H1 (cell line): Measurements from ENCODE around the gene CA10. TPM values are rescaled to one million over a fixed set of nuclear protein-coding genes. Genes with fewer than 3 reads are reported as not detected.

Source experiments
- CTCF ChIA-PET: fragments of 300-600 bp; sonication (Branson Sonifier 250); formaldehyde crosslinking; loops from one replicate; lab custom pipeline; 2021; ENCODE audit not compliant: partially characterized antibody; lab: Charles Lee
- POLR2A ChIA-PET: fragments of 300-600 bp; sonication (Branson Sonifier 250); formaldehyde crosslinking; loops from one replicate; lab custom pipeline; 2021; ENCODE audit warnings: inconsistent platforms; ENCODE audit not compliant: partially characterized antibody; lab: Charles Lee
- DNase-seq, 2 experiments: peaks; one replicate each; pipeline versions ENCODE4 v3.0.0 to v3.0.0-alpha.2; 2010 to 2022; ENCODE audit warnings: low spot score in 2 of 2, low read depth in 1 of 2, mixed read lengths in 1 of 2
- FAIRE-seq: peaks from 2 replicates; lab custom pipeline; 2011; peaks lifted over from hg19 to GRCh38; lab: Jason Lieb, UNC
- H2AFZ ChIP-seq: 2 replicates; pipeline ENCODE4 v1.8.1; 2012; ENCODE audit warnings: low read length, inconsistent platforms
- H2AK5ac ChIP-seq: 2 replicates; pipeline ENCODE4 v1.6.1; 2013; ENCODE audit warnings: low read depth, low read length
- H2BK120ac ChIP-seq: replicated peaks from 2 replicates; pipeline ENCODE3; 2013; ENCODE audit warnings: low read depth, low read length, inconsistent platforms
- H2BK12ac ChIP-seq: 2 replicates; pipeline ENCODE4 v1.6.1; 2013; ENCODE audit warnings: low read depth, low read length
- H2BK15ac ChIP-seq: 2 replicates; pipeline ENCODE4 v1.6.1; 2013; ENCODE audit warnings: low read length
- H2BK20ac ChIP-seq: 2 replicates; pipeline ENCODE4 v1.6.1; 2013; ENCODE audit warnings: low read length
- H2BK5ac ChIP-seq: 2 replicates; pipeline ENCODE4 v1.6.1; 2013; ENCODE audit warnings: low read depth, low read length
- H3K14ac ChIP-seq: 2 replicates; pipeline ENCODE4 v1.6.1; 2013; ENCODE audit warnings: inconsistent platforms; ENCODE audit not compliant: insufficient read length
- H3K18ac ChIP-seq: 2 replicates; pipeline ENCODE4 v1.6.1; 2013; ENCODE audit warnings: low read length; ENCODE audit errors: extremely low read depth
- H3K23ac ChIP-seq: 2 replicates; pipeline ENCODE4 v1.6.1; 2013; ENCODE audit warnings: inconsistent platforms; ENCODE audit not compliant: insufficient read length
- H3K23me2 ChIP-seq: 2 replicates; pipeline ENCODE4 v1.6.1; 2013; ENCODE audit warnings: low read depth, low read length
- H3K27ac ChIP-seq: 2 replicates; pipeline ENCODE4 v1.6.1; 2011; ENCODE audit warnings: low read depth, low read length, inconsistent platforms
- H3K27me3 ChIP-seq, 4 experiments: replicated peaks in 1 of 4; 1 replicate in 1 of 4; 2 replicates in 3 of 4; pipeline versions ENCODE4 v1.6.1 to v1.8.1; 2011 to 2013; ENCODE audit warnings: low read length in 3 of 4, mild to moderate bottlenecking in 3 of 4, inconsistent platforms in 2 of 4, mixed read lengths in 2 of 4, moderate library complexity in 1 of 4; ENCODE audit not compliant: control insufficient read depth in 3 of 4, insufficient read depth in 3 of 4; ENCODE audit errors: extremely low read depth in 1 of 4
- H3K36me3 ChIP-seq, 4 experiments: 2 replicates each; pipeline versions ENCODE4 v1.6.1 to v1.8.1; 2011 to 2013; ENCODE audit warnings: mild to moderate bottlenecking in 4 of 4, low read length in 3 of 4, moderate library complexity in 2 of 4, control low read depth in 1 of 4, inconsistent platforms in 1 of 4; ENCODE audit not compliant: insufficient read depth in 4 of 4, control insufficient read depth in 2 of 4
- H3K4ac ChIP-seq: replicated peaks from 2 replicates; pipeline ENCODE3; 2013; ENCODE audit warnings: low read length, low read depth, mixed read lengths, inconsistent platforms; ENCODE audit not compliant: insufficient read length
- H3K4me1 ChIP-seq, 4 experiments: replicated peaks in 1 of 4; 1 replicate in 1 of 4; 2 replicates in 3 of 4; pipeline versions ENCODE4 v1.6.1 to v1.8.1; 2011 to 2013; ENCODE audit warnings: low read length in 3 of 4, inconsistent platforms in 2 of 4, mixed read lengths in 1 of 4; ENCODE audit not compliant: insufficient read depth in 4 of 4, control insufficient read depth in 3 of 4
- H3K4me2 ChIP-seq, 2 experiments: 2 replicates each; pipeline versions ENCODE4 v1.6.1 to v1.8.1; 2011 to 2013; ENCODE audit warnings: low read depth in 2 of 2, low read length in 2 of 2, control low read depth in 1 of 2, inconsistent platforms in 1 of 2, mild to moderate bottlenecking in 1 of 2; ENCODE audit not compliant: insufficient read depth in 1 of 2
- H3K4me3 ChIP-seq, 4 experiments: fragments of 200-600, 300-600 bp in 1 of 4; sonication (generic), shearing (Covaris generic), sonication (Bioruptor Twin) in 1 of 4; 2 replicates each; pipeline versions ENCODE4 v1.5.1 to v1.8.1; 2011 to 2016; ENCODE audit warnings: low read length in 4 of 4, low read depth in 3 of 4, control low read depth in 2 of 4, inconsistent platforms in 2 of 4, mild to moderate bottlenecking in 2 of 4, mixed read lengths in 1 of 4, moderate library complexity in 1 of 4; ENCODE audit not compliant: insufficient read depth in 2 of 4; ENCODE audit errors: extremely low read depth in 1 of 4
- H3K56ac ChIP-seq: replicated peaks from 2 replicates; pipeline ENCODE3; 2013; ENCODE audit warnings: low read depth, mild to moderate bottlenecking, mixed read lengths, low read length, inconsistent platforms; ENCODE audit not compliant: insufficient read length
- H3K79me1 ChIP-seq: 2 replicates; pipeline ENCODE4 v1.6.1; 2013; ENCODE audit warnings: low read depth, low read length, control low read depth
- H3K79me2 ChIP-seq, 2 experiments: 2 replicates each; pipeline versions ENCODE4 v1.6.1 to v1.8.1; 2012 to 2013; ENCODE audit warnings: low read length in 2 of 2, mild to moderate bottlenecking in 2 of 2, inconsistent platforms in 1 of 2; ENCODE audit not compliant: insufficient read depth in 2 of 2, control insufficient read depth in 1 of 2
- H3K9ac ChIP-seq, 4 experiments: replicated peaks in 1 of 4; 1 replicate in 1 of 4; 2 replicates in 3 of 4; pipeline versions ENCODE4 v1.6.1 to v1.8.1; 2011 to 2013; ENCODE audit warnings: low read depth in 3 of 4, low read length in 3 of 4, control low read depth in 2 of 4, mild to moderate bottlenecking in 2 of 4, moderate library complexity in 2 of 4, inconsistent platforms in 1 of 4; ENCODE audit errors: extremely low read depth in 1 of 4
- H3K9me3 ChIP-seq, 2 experiments: 2 replicates each; pipeline versions ENCODE4 v1.6.1 to v1.8.1; 2012 to 2013; ENCODE audit warnings: mild to moderate bottlenecking in 2 of 2, moderate library complexity in 2 of 2, control low read depth in 1 of 2, inconsistent platforms in 1 of 2, low read depth in 1 of 2, low read length in 1 of 2, mixed read lengths in 1 of 2; ENCODE audit not compliant: insufficient read depth in 2 of 2
- H4K20me1 ChIP-seq, 2 experiments: replicated peaks in 1 of 2; 2 replicates each; pipeline versions ENCODE3 to v1.8.1; 2011 to 2013; ENCODE audit warnings: inconsistent platforms in 2 of 2, low read length in 2 of 2, mild to moderate bottlenecking in 1 of 2; ENCODE audit not compliant: insufficient read depth in 2 of 2, control insufficient read depth in 1 of 2
- H4K5ac ChIP-seq: 2 replicates; pipeline ENCODE4 v1.6.1; 2013; ENCODE audit warnings: low read length, low read depth, mixed read lengths, inconsistent platforms; ENCODE audit not compliant: insufficient read length
- H4K8ac ChIP-seq: 2 replicates; pipeline ENCODE4 v1.8.0; 2013; ENCODE audit warnings: mild to moderate bottlenecking, moderate library complexity, low read length, inconsistent platforms; ENCODE audit not compliant: insufficient read depth; ENCODE audit errors: extremely low read depth
- H4K91ac ChIP-seq: replicated peaks from 2 replicates; pipeline ENCODE3; 2013; ENCODE audit warnings: low read length, mixed read lengths, inconsistent platforms; ENCODE audit not compliant: insufficient read length
- EZH2 ChIP-seq: fragments of 200-600 bp; sonication (generic); IDR thresholded peaks from 2 replicates; pipeline ENCODE4 v1.7.1; 2012; ENCODE audit warnings: low read depth, mild to moderate bottlenecking, moderate library complexity, low read length, inconsistent platforms; ENCODE audit not compliant: severe bottlenecking
- FOSL1 ChIP-seq: IDR thresholded peaks from 2 replicates; pipeline ENCODE4 v1.6.1; 2011; ENCODE audit warnings: mild to moderate bottlenecking, low read depth, low read length, moderate library complexity; ENCODE audit not compliant: insufficient read depth
- JUN ChIP-seq: IDR thresholded peaks from 2 replicates; pipeline ENCODE4 v1.6.1; 2011; ENCODE audit warnings: low read depth, mild to moderate bottlenecking, improper control_type of control experiment, low read length
- JUND ChIP-seq: IDR thresholded peaks from 2 replicates; pipeline ENCODE4 v1.6.1; 2011; ENCODE audit warnings: mild to moderate bottlenecking, improper control_type of control experiment, low read length
- KDM4A ChIP-seq: IDR thresholded peaks from one replicate; pipeline ENCODE4 v1.7.1; 2012; ENCODE audit warnings: low read depth, mild to moderate bottlenecking, moderate library complexity, low read length, inconsistent platforms; ENCODE audit not compliant: severe bottlenecking
- POLR2AphosphoS5 ChIP-seq: IDR thresholded peaks from 2 replicates; pipeline ENCODE4 v1.6.1; 2011; ENCODE audit warnings: low read depth, low read length
- POU5F1 ChIP-seq: IDR thresholded peaks from 2 replicates; pipeline ENCODE4 v1.6.1; 2011; ENCODE audit warnings: low read depth, mild to moderate bottlenecking, low read length, moderate library complexity
- RFX5 ChIP-seq: IDR thresholded peaks from 2 replicates; pipeline ENCODE4 v1.6.1; 2011; ENCODE audit warnings: low read depth, low read length, improper control_type of control experiment, borderline replicate concordance
- SIRT6 ChIP-seq: IDR thresholded peaks from one replicate; pipeline ENCODE4 v1.7.1; 2012; ENCODE audit warnings: low read length, inconsistent platforms
- SIX5 ChIP-seq: IDR thresholded peaks from 2 replicates; pipeline ENCODE4 v1.6.1; 2011; ENCODE audit warnings: mild to moderate bottlenecking, low read depth, low read length
- SP1 ChIP-seq: IDR thresholded peaks from 2 replicates; pipeline ENCODE4 v1.6.1; 2011; ENCODE audit warnings: low read depth, low read length
- TAF1 ChIP-seq: IDR thresholded peaks from 2 replicates; pipeline ENCODE4 v1.6.1; 2011; ENCODE audit warnings: mild to moderate bottlenecking, low read depth, low read length
- WGBS, 2 experiments: shearing (Covaris generic) in 1 of 2; methylation state at CpG; one replicate each; pipeline versions ENCODE4 v1.1.6 to v1.1.7; 2013 to 2015; ENCODE audit warnings: low lambda C conversion rate in 2 of 2, mixed read lengths in 2 of 2, inconsistent platforms in 1 of 2, low coverage in 1 of 2, missing lambda C conversion rate in 1 of 2; ENCODE audit not compliant: insufficient replicate concordance in 2 of 2, insufficient coverage in 1 of 2, insufficient read length in 1 of 2; ENCODE audit errors: extremely low coverage in 1 of 2, missing lambda C conversion rate in 1 of 2; 5-methylcytosine and 5-hydroxymethylcytosine counted together
- polyA plus RNA-seq, 7 experiments: library from polyadenylated mRNA; depleted of rRNA in 3 of 7; stranded (reverse) in 5 of 7; unstranded in 2 of 7; fragments of >200 nt in 5 of 7; fragments of 200-250 nt in 2 of 7; gene quantifications; 1 replicate in 5 of 7; 2 replicates in 1 of 7; 4 replicates in 1 of 7; pipeline versions ENCODE4 v1.2.1 to v1.2.3, GENCODE V29; 2011 to 2013; ENCODE audit warnings: missing spikeins in 2 of 7, mixed read lengths in 2 of 7
- total RNA-seq: library from RNA; stranded (reverse); fragmentation: NEBNext Ultra II Directional; extraction: Animal tissue kit (Norgen Biotek cat#: 25700); gene quantifications from 2 replicates; pipeline ENCODE4 v1.2.1, GENCODE V29; 2021
- TF ChIP-seq, protein P1 (sequence below): IDR thresholded peaks from 2 replicates; pipeline ENCODE4 v1.6.1; 2011; ENCODE audit warnings: low read length, improper control_type of control experiment

Gene CA10
- total and polyA plus RNA-seq, 2 of the 8 experiments (the other 6 are each of a cell fraction or from before 2014, with no cell fraction given), result 0.60 to 0.63 TPM

DNA sequence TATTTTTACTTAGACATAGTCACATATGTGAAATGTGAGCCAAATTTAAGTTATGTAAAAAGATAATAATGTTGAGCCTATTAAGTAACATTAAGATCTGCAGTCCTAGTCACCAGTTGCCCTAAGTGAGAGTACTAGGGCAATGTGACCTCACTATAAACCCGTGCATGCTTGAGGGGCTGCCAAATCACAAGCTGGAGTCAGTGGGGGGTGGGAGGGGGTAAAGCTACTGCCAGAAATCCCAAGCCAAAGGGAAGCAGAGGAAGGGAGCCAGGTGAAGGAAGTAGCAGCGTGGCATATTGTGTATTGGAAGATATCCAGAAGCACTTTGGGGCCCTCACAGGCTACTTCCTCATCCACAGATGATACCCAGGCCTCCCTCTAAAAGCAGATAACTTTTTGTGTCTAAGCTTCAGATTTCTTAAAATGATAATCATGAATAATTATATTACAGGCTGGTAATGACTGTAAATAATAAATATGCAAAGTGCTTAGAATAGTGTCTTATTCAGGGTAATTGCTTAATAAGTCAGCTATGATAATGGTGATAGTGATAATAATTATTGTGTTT, 134.1 kb downstream of the CA10 start:
- Histone ChIP-seq H2AK5ac (no peak overlapping the region), H3K27ac (no peak overlapping the region), H3K4me2 (no peak overlapping the region), H3K79me1 (no peaks in the 10 kb centered on the region), H3K23ac (no peak overlapping the region), H4K8ac (no peak overlapping the region), H3K18ac (no peak overlapping the region), H2BK20ac (no peak overlapping the region), H4K20me1 (no peaks in the 10 kb centered on the region), H2BK12ac (no peak overlapping the region), H3K27me3 (no peaks in the 10 kb centered on the region), H2BK15ac (no peak overlapping the region), H3K14ac (no peak overlapping the region), H2BK5ac (no peak overlapping the region), H3K4me3 (no peak overlapping the region), H4K91ac (no peak overlapping the region), H3K9me3 (no peaks in the 10 kb centered on the region), H3K9ac (no peak overlapping the region), H3K4me1 (no peaks in the 10 kb centered on the region), H2BK120ac (no peak overlapping the region), H3K4ac (no peak overlapping the region), H2AFZ (no peak overlapping the region), H3K23me2 (no peaks in the 10 kb centered on the region), H3K79me2 (no peaks in the 10 kb centered on the region), H3K56ac (no peak overlapping the region), H4K5ac (no peak overlapping the region), H3K36me3 (no peaks in the 10 kb centered on the region)
- FAIRE-seq (no peak), DNase-seq (no peak)
- ChIA-PET POLR2A (no interaction called here), CTCF (no interaction called here)
- WGBS, 2 experiments, result 96% methylated on average over 2 of the region's 2 CpGs; no CpG with 5 or more reads in 1 of the 2 experiments
- TF ChIP-seq, protein P1, sequence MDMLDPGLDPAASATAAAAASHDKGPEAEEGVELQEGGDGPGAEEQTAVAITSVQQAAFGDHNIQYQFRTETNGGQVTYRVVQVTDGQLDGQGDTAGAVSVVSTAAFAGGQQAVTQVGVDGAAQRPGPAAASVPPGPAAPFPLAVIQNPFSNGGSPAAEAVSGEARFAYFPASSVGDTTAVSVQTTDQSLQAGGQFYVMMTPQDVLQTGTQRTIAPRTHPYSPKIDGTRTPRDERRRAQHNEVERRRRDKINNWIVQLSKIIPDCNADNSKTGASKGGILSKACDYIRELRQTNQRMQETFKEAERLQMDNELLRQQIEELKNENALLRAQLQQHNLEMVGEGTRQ, result no peak
- no peak for TF ChIP-seq RFX5
- TF ChIP-seq EZH2, result no peak
- no peak for TF ChIP-seq POLR2AphosphoS5
- no peak for TF ChIP-seq JUND
- no peak for TF ChIP-seq SIX5
- no peak for TF ChIP-seq FOSL1
- no peak for TF ChIP-seq SIRT6
- TF ChIP-seq POU5F1, result no peak
- no peak for TF ChIP-seq TAF1
- TF ChIP-seq JUN, result no peak
- no peak for TF ChIP-seq SP1
- no peak for TF ChIP-seq KDM4A
